Vagina (tissue), 2 donors: ENCODE results near the gene SEC24D.

ENCODE experiments used
- POLR2A ChIP-seq, 2 donors: fragments of 450-650 bp; IDR thresholded peaks; one replicate each; pipeline ENCODE4 v1.6.1; 2017; ENCODE audit warnings: antibody characterized with exemption in 2 of 2, mild to moderate bottlenecking in 2 of 2, moderate library complexity in 2 of 2
- TF ChIP-seq, protein P1 (sequence below), 3 experiments: fragments of 450-650 bp in 2 of 3; fragments of 200-600 bp in 1 of 3; sonication (generic) in 1 of 3; IDR thresholded peaks; one replicate each; pipeline ENCODE4 v1.5.1; 2017 to 2019; ENCODE audit warnings: antibody characterized with exemption in 3 of 3, mild to moderate bottlenecking in 2 of 3, moderate library complexity in 2 of 3

DNA sequence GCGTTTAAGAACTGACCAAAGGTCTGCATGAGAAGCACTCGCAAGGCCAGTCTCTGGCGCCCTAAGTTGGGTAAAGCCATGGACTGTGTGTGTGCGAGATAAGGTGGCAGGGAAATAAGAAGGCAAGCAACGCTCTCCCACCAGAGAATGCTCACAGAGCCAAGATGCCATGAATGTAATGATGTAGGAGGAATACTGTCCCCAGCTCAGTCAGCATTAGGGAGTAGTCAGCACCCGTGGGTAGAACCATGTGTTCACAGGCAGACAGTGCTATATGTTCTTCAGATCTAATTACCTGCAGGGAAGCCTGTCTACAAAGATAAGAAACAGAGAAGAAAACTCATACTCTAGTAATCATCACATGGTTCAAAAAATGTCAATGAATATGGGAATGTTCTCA is 68.8 kb downstream of the SEC24D start:
- TF ChIP-seq, protein P1, sequence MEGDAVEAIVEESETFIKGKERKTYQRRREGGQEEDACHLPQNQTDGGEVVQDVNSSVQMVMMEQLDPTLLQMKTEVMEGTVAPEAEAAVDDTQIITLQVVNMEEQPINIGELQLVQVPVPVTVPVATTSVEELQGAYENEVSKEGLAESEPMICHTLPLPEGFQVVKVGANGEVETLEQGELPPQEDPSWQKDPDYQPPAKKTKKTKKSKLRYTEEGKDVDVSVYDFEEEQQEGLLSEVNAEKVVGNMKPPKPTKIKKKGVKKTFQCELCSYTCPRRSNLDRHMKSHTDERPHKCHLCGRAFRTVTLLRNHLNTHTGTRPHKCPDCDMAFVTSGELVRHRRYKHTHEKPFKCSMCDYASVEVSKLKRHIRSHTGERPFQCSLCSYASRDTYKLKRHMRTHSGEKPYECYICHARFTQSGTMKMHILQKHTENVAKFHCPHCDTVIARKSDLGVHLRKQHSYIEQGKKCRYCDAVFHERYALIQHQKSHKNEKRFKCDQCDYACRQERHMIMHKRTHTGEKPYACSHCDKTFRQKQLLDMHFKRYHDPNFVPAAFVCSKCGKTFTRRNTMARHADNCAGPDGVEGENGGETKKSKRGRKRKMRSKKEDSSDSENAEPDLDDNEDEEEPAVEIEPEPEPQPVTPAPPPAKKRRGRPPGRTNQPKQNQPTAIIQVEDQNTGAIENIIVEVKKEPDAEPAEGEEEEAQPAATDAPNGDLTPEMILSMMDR (IDR thresholded peaks at IDR 0.05) = no peak
- no peak for TF ChIP-seq POLR2A (IDR thresholded peaks at IDR 0.05)
